OCI-LY1 (cell line): ENCODE measurements around the gene PLIN4.

Experiments
- H2AFZ ChIP-seq: fragments of 200-600 bp; sonication (generic), shearing (Covaris generic); 2 replicates; pipeline ENCODE4 v1.6.0; 2014; ENCODE audit warnings: antibody characterized with exemption, mild to moderate bottlenecking, low read length
- H3F3A ChIP-seq: fragments of 200-600 bp; sonication (generic), shearing (Covaris generic); 2 replicates; pipeline ENCODE4 v1.6.0; 2014; ENCODE audit warnings: mild to moderate bottlenecking, antibody characterized with exemption, low read length, moderate library complexity; ENCODE audit not compliant: insufficient read depth
- H3K27ac ChIP-seq: fragments of 200-600 bp; sonication (generic); 2 replicates; pipeline ENCODE4 v1.5.1; 2014; ENCODE audit warnings: low read length, mixed run types, mild to moderate bottlenecking, low read depth; ENCODE audit not compliant: poor library complexity, severe bottlenecking
- H3K27me3 ChIP-seq: fragments of 200-600 bp; sonication (generic); 2 replicates; pipeline ENCODE4 v1.6.0; 2014; ENCODE audit warnings: antibody characterized with exemption, mild to moderate bottlenecking, low read length, moderate library complexity; ENCODE audit not compliant: insufficient read depth
- H3K36me3 ChIP-seq: fragments of 200-600 bp; sonication (generic); 2 replicates; pipeline ENCODE4 v1.6.1; 2014; ENCODE audit warnings: mild to moderate bottlenecking, antibody characterized with exemption, low read length, moderate library complexity, mixed read lengths; ENCODE audit not compliant: insufficient read depth
- H3K4me1 ChIP-seq: fragments of 200-600 bp; sonication (generic); 2 replicates; pipeline ENCODE4 v1.5.1; 2014; ENCODE audit warnings: mild to moderate bottlenecking, low read length, moderate library complexity; ENCODE audit not compliant: insufficient read depth, severe bottlenecking
- H3K4me2 ChIP-seq: fragments of 200-600 bp; sonication (generic), shearing (Covaris generic); 2 replicates; pipeline ENCODE4 v1.6.1; 2014; ENCODE audit warnings: low read length
- H3K4me3 ChIP-seq: fragments of 200-600 bp; sonication (generic); 2 replicates; pipeline ENCODE4 v1.5.1; 2014; ENCODE audit warnings: low read length, low read depth, mild to moderate bottlenecking, mixed read lengths; ENCODE audit not compliant: poor library complexity, severe bottlenecking
- H3K79me2 ChIP-seq: fragments of 200-600 bp; shearing (Covaris generic); 2 replicates; pipeline ENCODE4 v1.6.1; 2016; ENCODE audit warnings: mixed run types, low read length, mixed read lengths; ENCODE audit not compliant: insufficient read depth
- H3K9ac ChIP-seq: fragments of 200-600 bp; sonication (generic), shearing (Covaris generic); 2 replicates; pipeline ENCODE4 v1.6.1; 2014; ENCODE audit warnings: mild to moderate bottlenecking, low read length, mixed read lengths
- H3K9me2 ChIP-seq: fragments of 200-600 bp; sonication (generic), shearing (Covaris generic); 2 replicates; pipeline ENCODE4 v1.6.1; 2014; ENCODE audit warnings: low read depth, mild to moderate bottlenecking, low read length, mixed read lengths
- H3K9me3 ChIP-seq: fragments of 200-600 bp; shearing (Covaris generic); 2 replicates; pipeline ENCODE4 v1.6.1; 2014; ENCODE audit warnings: low read length, mixed read lengths
- H4K20me1 ChIP-seq: fragments of 200-600 bp; sonication (generic), shearing (Covaris generic); 2 replicates; pipeline ENCODE4 v1.6.0; 2016; ENCODE audit warnings: mild to moderate bottlenecking, low read length; ENCODE audit not compliant: insufficient read depth
- EZH2 ChIP-seq: fragments of 200-600 bp; sonication (generic), shearing (Covaris generic); IDR thresholded peaks from 2 replicates; pipeline ENCODE4 v1.8.0; 2017; ENCODE audit warnings: borderline replicate concordance, mixed run types, mild to moderate bottlenecking, antibody characterized with exemption, low read length, moderate library complexity, mixed read lengths
- TF ChIP-seq, protein P1 (sequence below): fragments of 200-600 bp; sonication (generic), shearing (Covaris generic); IDR thresholded peaks from 2 replicates; pipeline ENCODE4 v1.5.1; 2017; ENCODE audit warnings: mild to moderate bottlenecking, antibody characterized with exemption, low read length, moderate library complexity, mixed read lengths

PLIN4 gene

DNA sequence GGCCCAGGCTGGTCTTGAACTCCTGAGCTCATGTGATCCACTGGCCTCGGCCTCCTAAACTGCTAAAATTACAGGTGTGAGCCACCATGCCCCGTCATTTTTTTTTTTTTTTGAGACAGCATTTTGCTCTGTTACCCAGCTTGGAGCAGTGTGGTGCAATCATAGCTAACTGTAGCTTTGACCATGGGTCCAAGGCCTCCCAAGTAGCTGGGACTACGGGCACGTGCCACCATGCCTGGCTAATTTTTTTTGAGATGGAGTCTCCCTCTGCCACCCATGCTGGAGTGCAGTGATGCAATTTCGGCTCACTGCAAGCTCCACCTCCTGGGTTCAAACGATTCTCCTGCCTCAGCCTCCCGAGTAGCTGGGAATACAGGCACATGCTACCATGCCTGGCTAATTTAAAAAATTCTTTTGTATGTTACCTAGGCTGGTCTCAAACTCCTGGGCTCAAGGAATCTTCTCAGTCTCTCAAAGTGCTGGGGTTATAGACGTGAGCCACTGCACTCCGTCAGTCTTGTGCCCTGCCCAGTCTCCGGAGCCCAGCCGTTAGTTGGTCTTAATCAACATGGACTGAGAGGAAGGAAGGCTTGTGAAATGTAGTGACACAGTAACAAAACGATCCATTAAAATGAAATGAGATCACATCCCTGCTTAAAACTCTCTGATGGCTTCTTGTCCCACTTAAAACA lies 23.0 kb upstream of the PLIN4 start:
- Histone ChIP-seq H3F3A (no peaks in the 10 kb centered on the region), H4K20me1 (no peaks in the 10 kb centered on the region), H3K9me2 (no peaks in the 10 kb centered on the region), H3K4me3 (no peak overlapping the region), H3K9me3 (no peaks in the 10 kb centered on the region), H3K27ac (no peak overlapping the region), H3K4me2 (no peak overlapping the region), H3K27me3 (peaks cover 15% of the 10 kb centered on the region; the same call in 1 of the 2 replicates), H3K79me2 (no peaks in the 10 kb centered on the region), H3K9ac (no peak overlapping the region), H3K36me3 (no peaks in the 10 kb centered on the region; the same call in 1 of the 2 replicates), H2AFZ (no peak overlapping the region), H3K4me1 (no peaks in the 10 kb centered on the region)
- no peak for TF ChIP-seq EZH2
- TF ChIP-seq, protein P1, sequence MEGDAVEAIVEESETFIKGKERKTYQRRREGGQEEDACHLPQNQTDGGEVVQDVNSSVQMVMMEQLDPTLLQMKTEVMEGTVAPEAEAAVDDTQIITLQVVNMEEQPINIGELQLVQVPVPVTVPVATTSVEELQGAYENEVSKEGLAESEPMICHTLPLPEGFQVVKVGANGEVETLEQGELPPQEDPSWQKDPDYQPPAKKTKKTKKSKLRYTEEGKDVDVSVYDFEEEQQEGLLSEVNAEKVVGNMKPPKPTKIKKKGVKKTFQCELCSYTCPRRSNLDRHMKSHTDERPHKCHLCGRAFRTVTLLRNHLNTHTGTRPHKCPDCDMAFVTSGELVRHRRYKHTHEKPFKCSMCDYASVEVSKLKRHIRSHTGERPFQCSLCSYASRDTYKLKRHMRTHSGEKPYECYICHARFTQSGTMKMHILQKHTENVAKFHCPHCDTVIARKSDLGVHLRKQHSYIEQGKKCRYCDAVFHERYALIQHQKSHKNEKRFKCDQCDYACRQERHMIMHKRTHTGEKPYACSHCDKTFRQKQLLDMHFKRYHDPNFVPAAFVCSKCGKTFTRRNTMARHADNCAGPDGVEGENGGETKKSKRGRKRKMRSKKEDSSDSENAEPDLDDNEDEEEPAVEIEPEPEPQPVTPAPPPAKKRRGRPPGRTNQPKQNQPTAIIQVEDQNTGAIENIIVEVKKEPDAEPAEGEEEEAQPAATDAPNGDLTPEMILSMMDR: no peak

DNA sequence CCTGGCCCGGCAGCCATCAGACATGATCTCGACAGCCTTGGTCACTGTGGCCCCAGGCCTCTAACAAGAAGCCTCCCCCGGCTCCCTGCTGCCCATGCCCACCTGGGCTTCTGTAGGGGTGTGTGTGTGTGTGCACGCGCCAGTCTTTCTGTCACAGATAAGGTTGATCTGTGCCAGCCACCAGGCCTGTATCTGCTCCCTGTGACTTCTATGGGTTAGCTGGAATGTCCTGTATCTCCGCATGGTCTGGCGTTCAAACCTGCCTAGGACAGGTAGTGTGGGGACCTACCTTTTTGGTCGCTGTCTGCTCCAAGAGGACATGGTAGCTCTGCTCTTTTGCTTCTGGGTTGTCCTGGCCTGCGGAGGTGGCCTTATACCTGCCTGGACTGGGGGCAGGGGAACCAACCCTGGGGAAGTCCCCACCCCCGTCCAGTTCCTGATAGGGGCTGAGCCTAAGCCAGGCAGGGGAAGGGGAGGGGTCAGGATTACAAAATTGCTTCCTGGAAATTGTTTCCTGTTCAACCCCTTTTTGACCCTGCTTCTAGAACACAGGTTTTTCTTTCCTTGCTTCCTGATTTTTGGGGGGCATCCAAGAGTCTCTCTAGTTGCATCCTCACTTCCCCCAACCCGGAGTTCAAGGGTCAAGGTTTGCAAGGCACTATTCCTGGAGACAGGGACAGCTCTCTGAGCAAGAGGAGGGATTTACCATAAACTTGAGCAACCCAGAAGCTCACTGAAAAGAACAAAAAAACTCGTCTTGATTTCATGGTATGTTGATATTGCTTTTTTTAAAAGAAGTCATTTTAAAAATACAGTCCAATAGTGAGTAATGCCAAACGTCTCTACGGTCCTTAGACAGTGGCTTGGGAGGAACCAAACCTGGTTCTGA lies 21.7 kb upstream of the PLIN4 start, which contains the start of gene LRG1:
Gene LRG1, minus strand, starts transcription at position 344 of the 889 bp plus-strand sequence. Its CDS starts 23 bp downstream, at position 321.
- no peak within 1 kb of the TSS for H3K27ac ChIP-seq
- no peaks in the 10 kb centered on the region for H3K9me3 ChIP-seq
- no peaks in the 10 kb centered on the region for H4K20me1 ChIP-seq
- H3F3A ChIP-seq: no peaks in the 10 kb centered on the region
- no peak for TF ChIP-seq EZH2
- H3K9ac ChIP-seq: no peak within 1 kb of the TSS
- no peak within 1 kb of the TSS for H2AFZ ChIP-seq
- no peaks in the 10 kb centered on the region for H3K79me2 ChIP-seq
- H3K9me2 ChIP-seq: no peaks in the 10 kb centered on the region
- no peak within 1 kb of the TSS for H3K4me2 ChIP-seq
- H3K27me3 ChIP-seq: peaks cover 15% of the 10 kb centered on the region; the same call in 1 of the 2 replicates
- H3K36me3 ChIP-seq: no peaks in the 10 kb centered on the region; the same call in 1 of the 2 replicates
- peaks cover 8% of the 10 kb centered on the region for H3K4me1 ChIP-seq
- H3K4me3 ChIP-seq: no peak within 1 kb of the TSS

DNA sequence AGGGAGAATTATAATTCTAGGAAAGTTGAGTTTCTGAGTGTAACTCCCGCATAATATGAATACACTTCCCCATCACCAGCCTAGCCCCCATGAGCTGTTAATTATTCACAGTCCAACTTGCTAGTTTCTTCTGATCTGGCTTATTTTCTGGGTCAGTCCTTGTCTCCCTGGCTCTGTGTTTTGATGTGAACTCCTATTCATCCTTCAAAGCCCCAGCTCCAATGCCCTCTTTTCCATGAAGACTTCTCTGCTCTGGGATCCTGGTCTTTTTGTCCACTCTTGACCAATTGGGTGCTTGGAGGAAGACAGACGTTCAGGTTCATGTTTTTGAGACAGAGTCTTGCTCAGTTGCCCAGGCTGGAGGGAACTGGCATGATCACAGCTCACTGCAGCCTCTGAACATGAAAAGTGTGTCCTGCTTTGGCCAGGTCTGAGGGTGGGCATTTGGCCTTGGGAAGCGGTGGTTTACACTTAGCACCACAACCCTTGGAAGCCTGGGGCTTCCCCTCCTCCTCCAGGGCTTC lies 20.9 kb upstream of the PLIN4 start:
- no peaks in the 10 kb centered on the region; the same call in 1 of the 2 replicates for H3K36me3 ChIP-seq
- H3K4me2 ChIP-seq: no peak overlapping the region
- H3K9ac ChIP-seq: no peak overlapping the region
- no peaks in the 10 kb centered on the region for H4K20me1 ChIP-seq
- H3K4me1 ChIP-seq: peaks cover 15% of the 10 kb centered on the region
- H3K9me3 ChIP-seq: no peaks in the 10 kb centered on the region
- H3K9me2 ChIP-seq: no peaks in the 10 kb centered on the region
- TF ChIP-seq, protein P1: no peak
- TF ChIP-seq EZH2: no peak
- no peak overlapping the region for H3K27ac ChIP-seq
- H3F3A ChIP-seq: no peaks in the 10 kb centered on the region
- no peak overlapping the region for H2AFZ ChIP-seq
- H3K27me3 ChIP-seq: peaks cover 15% of the 10 kb centered on the region; the same call in 1 of the 2 replicates
- H3K79me2 ChIP-seq: no peaks in the 10 kb centered on the region
- no peak overlapping the region for H3K4me3 ChIP-seq
